ENCODE results near the gene FBLN1.

FBLN1 gene

GRCh38 chr22:45482169-45482568 lies 20.5 kb upstream of the FBLN1 start:
- no peak overlapping the region for H2AK5ac ChIP-seq (ENCODE audit: low read length)
- WGBS (ENCODE audit: extremely low coverage, insufficient coverage, insufficient read length): no CpG with 5 or more reads among the region's 2 CpGs
- no peak overlapping the region for H3K27ac ChIP-seq (ENCODE audit: low read depth, low read length)

GRCh38 chr22:45483319-45483718 lies 19.4 kb upstream of the FBLN1 start:
- Histone ChIP-seq H3K4me2 (ENCODE audit: low read length) (no peak overlapping the region), H3K4me3 (ENCODE audit: low read depth, low read length) (no peak overlapping the region), H3K79me1 (ENCODE audit: low read length) (peaks cover 14% of the 10 kb centered on the region), H3K9ac (ENCODE audit: low read length) (no peak overlapping the region), H2BK5ac (ENCODE audit: low read depth, low read length, poor library complexity) (peak overlapping the region; percentile 15), H2AK5ac (ENCODE audit: low read length) (no peak overlapping the region), H3K4me1 (ENCODE audit: control insufficient read depth in 1 of 2, insufficient read depth in 2 of 2, low read length in 2 of 2) (peaks cover 14 to 18% of the 10 kb centered on the region in 2 experiments), H3K18ac (ENCODE audit: low read length) (no peak overlapping the region), H3K27ac (ENCODE audit: low read depth, low read length) (peak overlapping the region; percentile 70), H3K9me3 (ENCODE audit: insufficient read depth, low read depth, low read length) (peaks cover 7% of the 10 kb centered on the region), H3K23ac (ENCODE audit: low read length) (no peak overlapping the region), H2BK12ac (ENCODE audit: low read length) (peak overlapping the region; percentile 43), H3K27me3 (ENCODE audit: insufficient read depth, low read length) (no peaks in the 10 kb centered on the region), H3K79me2 (ENCODE audit: control insufficient read depth, insufficient read depth, low read length, poor library complexity) (no peaks in the 10 kb centered on the region), H4K8ac (ENCODE audit: low read depth, low read length) (no peak overlapping the region), H3K4ac (ENCODE audit: low read depth, low read length) (no peak overlapping the region), H2BK120ac (ENCODE audit: insufficient read depth, low read length, poor library complexity) (peak overlapping the region; percentile 5), H2AFZ (ENCODE audit: insufficient read depth, low read length, poor library complexity) (no peak overlapping the region), H4K91ac (ENCODE audit: low read depth, low read length) (peak overlapping the region; percentile 93), H3K36me3 (ENCODE audit: control insufficient read depth in 1 of 2, insufficient read depth in 2 of 2, low read length in 2 of 2) (no peaks in the 10 kb centered on the region), H4K12ac (ENCODE audit: low read depth, low read length) (no peak overlapping the region), H3K14ac (ENCODE audit: low read length) (no peak overlapping the region)
- no CpG with 5 or more reads among the region's 2 CpGs for WGBS (ENCODE audit: extremely low coverage, insufficient coverage, insufficient read length)
- peak in 1 of 2 donors; percentile 53 for DNase-seq

More at GRCh38 chr22:45482169-45482568, 20.5 kb upstream of the FBLN1 start:
- Histone ChIP-seq H3K4ac (ENCODE audit: low read depth, low read length) (no peak overlapping the region), H3K79me2 (ENCODE audit: control insufficient read depth, insufficient read depth, low read length, poor library complexity) (no peaks in the 10 kb centered on the region), H3K36me3 (ENCODE audit: control insufficient read depth in 1 of 2, insufficient read depth in 2 of 2, low read length in 2 of 2) (no peaks in the 10 kb centered on the region), H3K18ac (ENCODE audit: low read length) (no peak overlapping the region), H2BK12ac (ENCODE audit: low read length) (peak overlapping the region; percentile 41), H3K4me3 (ENCODE audit: low read depth, low read length) (no peak overlapping the region), H4K12ac (ENCODE audit: low read depth, low read length) (no peak overlapping the region), H3K27me3 (ENCODE audit: insufficient read depth, low read length) (no peaks in the 10 kb centered on the region), H2BK120ac (ENCODE audit: insufficient read depth, low read length, poor library complexity) (peak overlapping the region; percentile 13), H3K4me2 (ENCODE audit: low read length) (no peak overlapping the region), H2BK5ac (ENCODE audit: low read depth, low read length, poor library complexity) (no peak overlapping the region), H3K79me1 (ENCODE audit: low read length) (peaks cover 14% of the 10 kb centered on the region), H3K9me3 (ENCODE audit: insufficient read depth, low read depth, low read length) (peaks cover 6% of the 10 kb centered on the region), H2AFZ (ENCODE audit: insufficient read depth, low read length, poor library complexity) (no peak overlapping the region), H3K4me1 (ENCODE audit: control insufficient read depth in 1 of 2, insufficient read depth in 2 of 2, low read length in 2 of 2) (peaks cover 14 to 18% of the 10 kb centered on the region in 2 experiments), H4K91ac (ENCODE audit: low read depth, low read length) (peak overlapping the region; percentile 45), H4K8ac (ENCODE audit: low read depth, low read length) (no peak overlapping the region), H3K14ac (ENCODE audit: low read length) (no peak overlapping the region), H3K23ac (ENCODE audit: low read length) (no peak overlapping the region), H3K9ac (ENCODE audit: low read length) (no peak overlapping the region)
- no peak for DNase-seq

DNA sequence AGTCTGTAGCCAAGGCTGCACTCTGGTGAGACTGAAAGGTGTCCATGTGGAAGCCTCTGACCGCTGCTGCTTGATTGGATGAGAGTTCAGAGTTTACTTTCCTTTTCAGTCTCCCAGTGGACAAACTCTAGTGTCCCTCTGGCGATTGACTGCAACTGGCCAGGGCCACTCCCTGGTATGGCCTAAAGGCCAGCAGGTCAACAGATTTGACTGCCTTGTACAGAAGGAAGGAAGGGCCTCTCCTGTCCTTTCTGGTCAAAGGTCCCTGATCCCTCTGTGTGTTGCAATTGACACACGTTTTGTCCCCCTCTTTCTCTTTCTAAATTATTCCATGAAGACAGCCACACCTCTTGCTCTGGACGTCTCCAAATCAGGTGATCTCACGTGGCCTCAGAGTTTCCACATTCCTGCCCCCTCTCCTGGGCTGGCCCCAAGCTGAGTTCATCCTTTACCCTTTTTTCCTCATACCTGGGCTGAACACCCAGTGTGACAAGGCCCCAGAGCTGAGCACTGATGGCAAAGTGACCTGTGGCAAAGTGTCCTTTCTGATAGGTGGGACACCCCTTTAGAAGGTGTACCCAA lies 18.7 kb upstream of the FBLN1 start:
- H3K14ac ChIP-seq (ENCODE audit: low read length): peak overlapping the region; percentile 84
- H3K9me3 ChIP-seq (ENCODE audit: insufficient read depth, low read depth, low read length): peaks cover 7% of the 10 kb centered on the region
- peak overlapping the region; percentile 69 for H4K8ac ChIP-seq (ENCODE audit: low read depth, low read length)
- H3K4ac ChIP-seq (ENCODE audit: low read depth, low read length): peak overlapping the region; percentile 43
- peak overlapping the region; percentile 93 for H2BK120ac ChIP-seq (ENCODE audit: insufficient read depth, low read length, poor library complexity)
- H3K4me2 ChIP-seq (ENCODE audit: low read length): no peak overlapping the region
- no peaks in the 10 kb centered on the region for H3K27me3 ChIP-seq (ENCODE audit: insufficient read depth, low read length)
- peak overlapping the region; percentile 88 for H2BK12ac ChIP-seq (ENCODE audit: low read length)
- no peak overlapping the region for H3K9ac ChIP-seq (ENCODE audit: low read length)
- no peaks in the 10 kb centered on the region for H3K79me2 ChIP-seq (ENCODE audit: control insufficient read depth, insufficient read depth, low read length, poor library complexity)
- peak overlapping the region; percentile 78 for H2AK5ac ChIP-seq (ENCODE audit: low read length)
- H2BK5ac ChIP-seq (ENCODE audit: low read depth, low read length, poor library complexity): peak overlapping the region; percentile 78
- no peak overlapping the region for H4K12ac ChIP-seq (ENCODE audit: low read depth, low read length)
- no peak overlapping the region for H3K23ac ChIP-seq (ENCODE audit: low read length)
- no peaks in the 10 kb centered on the region for H3K36me3 ChIP-seq (ENCODE audit: control insufficient read depth in 1 of 2, insufficient read depth in 2 of 2, low read length in 2 of 2)
- no peak overlapping the region for H2AFZ ChIP-seq (ENCODE audit: insufficient read depth, low read length, poor library complexity)
- H4K91ac ChIP-seq (ENCODE audit: low read depth, low read length): peak overlapping the region; percentile 93
- no CpG with 5 or more reads among the region's 5 CpGs for WGBS (ENCODE audit: extremely low coverage, insufficient coverage, insufficient read length)
- peaks cover 14% of the 10 kb centered on the region for H3K79me1 ChIP-seq (ENCODE audit: low read length)
- DNase-seq: peak; percentile 96 to 97
- no peak overlapping the region for H3K4me3 ChIP-seq (ENCODE audit: low read depth, low read length)
- peaks cover 14 to 18% of the 10 kb centered on the region in 2 experiments for H3K4me1 ChIP-seq (ENCODE audit: control insufficient read depth in 1 of 2, insufficient read depth in 2 of 2, low read length in 2 of 2)
- H3K27ac ChIP-seq (ENCODE audit: low read depth, low read length): peak overlapping the region; percentile 70
- peak overlapping the region; percentile 70 for H3K18ac ChIP-seq (ENCODE audit: low read length)

- peak overlapping the region; percentile 29 for H2BK5ac ChIP-seq (ENCODE audit: low read depth, low read length, poor library complexity)
- peak overlapping the region; percentile 11 for H4K8ac ChIP-seq (ENCODE audit: low read depth, low read length)
- no CpG with 5 or more reads among the region's 4 CpGs for WGBS (ENCODE audit: extremely low coverage, insufficient coverage, insufficient read length)
- peak overlapping the region; percentile 8 for H2AK5ac ChIP-seq (ENCODE audit: low read length)
- peaks cover 14% of the 10 kb centered on the region for H3K79me1 ChIP-seq (ENCODE audit: low read length)
- H3K9me3 ChIP-seq (ENCODE audit: insufficient read depth, low read depth, low read length): peaks cover 7% of the 10 kb centered on the region
- peak overlapping the region; percentile 43 for H3K4ac ChIP-seq (ENCODE audit: low read depth, low read length)
- peak overlapping the region; percentile 70 for H2BK120ac ChIP-seq (ENCODE audit: insufficient read depth, low read length, poor library complexity)
- no peak overlapping the region for H3K4me3 ChIP-seq (ENCODE audit: low read depth, low read length)
- H3K18ac ChIP-seq (ENCODE audit: low read length): no peak overlapping the region
- peak overlapping the region; percentile 31 for H3K14ac ChIP-seq (ENCODE audit: low read length)
- no peaks in the 10 kb centered on the region for H3K27me3 ChIP-seq (ENCODE audit: insufficient read depth, low read length)
- no peaks in the 10 kb centered on the region for H3K79me2 ChIP-seq (ENCODE audit: control insufficient read depth, insufficient read depth, low read length, poor library complexity)
- no peak overlapping the region for H3K9ac ChIP-seq (ENCODE audit: low read length)
- DNase-seq: no peak
- H3K36me3 ChIP-seq (ENCODE audit: control insufficient read depth in 1 of 2, insufficient read depth in 2 of 2, low read length in 2 of 2): no peaks in the 10 kb centered on the region
- H4K12ac ChIP-seq (ENCODE audit: low read depth, low read length): peak overlapping the region; percentile 14
- H3K4me1 ChIP-seq (ENCODE audit: control insufficient read depth in 1 of 2, insufficient read depth in 2 of 2, low read length in 2 of 2): peaks cover 14 to 18% of the 10 kb centered on the region in 2 experiments
- no peak overlapping the region for H3K4me2 ChIP-seq (ENCODE audit: low read length)
- H3K27ac ChIP-seq (ENCODE audit: low read depth, low read length): peak overlapping the region; percentile 70
- H2BK12ac ChIP-seq (ENCODE audit: low read length): peak overlapping the region; percentile 19
- no peak overlapping the region for H2AFZ ChIP-seq (ENCODE audit: insufficient read depth, low read length, poor library complexity)
- no peak overlapping the region for H3K23ac ChIP-seq (ENCODE audit: low read length)
- peak overlapping the region; percentile 84 for H4K91ac ChIP-seq (ENCODE audit: low read depth, low read length)
These were observed 17.9 kb upstream of the FBLN1 start for GRCh38 chr22:45484742-45485141.

Data from trophoblast cell (in vitro differentiated cells and primary cell).